WTC11 (cell line): ENCODE data around the gene CXCL14. TPM values are rescaled to one million over a fixed set of nuclear protein-coding genes. Genes with fewer than 3 reads are reported as not detected.

Source experiments
- ATAC-seq: fragments of 200-7000 bp; cut with Tn5 transposase; 2 replicates; pipeline ENCODE4 v1.10.0; 2021; ENCODE audit warnings: mild to moderate bottlenecking, moderate library complexity
- CTCF ChIA-PET: fragments of 300-600 bp; sonication (Branson Sonifier 250); formaldehyde crosslinking; loops from one replicate; lab custom pipeline; 2021; ENCODE audit warnings: antibody characterized with exemption; lab: Charles Lee
- POLR2A ChIA-PET: fragments of 350-600 bp; sonication (Branson Sonifier 250); formaldehyde crosslinking; loops from one replicate; lab custom pipeline; 2021; ENCODE audit warnings: antibody characterized with exemption; lab: Charles Lee
- DNase-seq: peaks from one replicate; pipeline ENCODE4 v3.0.0; 2021; ENCODE audit warnings: low spot score
- H3K27ac Mint-ChIP-seq: 2 replicates; pipeline ENCODE4 v1.8.0; 2021; ENCODE audit warnings: mixed read lengths
- H3K27me3 Mint-ChIP-seq: 2 replicates; pipeline ENCODE4 v1.8.0; 2021; ENCODE audit warnings: low read depth, mild to moderate bottlenecking, moderate library complexity, mixed read lengths
- H3K36me3 Mint-ChIP-seq: 2 replicates; pipeline ENCODE4 v1.8.0; 2021; ENCODE audit warnings: mixed read lengths
- H3K4me1 Mint-ChIP-seq: 2 replicates; pipeline ENCODE4 v1.8.0; 2022; ENCODE audit warnings: mixed read lengths
- H3K4me3 Mint-ChIP-seq: 2 replicates; pipeline ENCODE4 v1.8.0; 2021; ENCODE audit warnings: mild to moderate bottlenecking, moderate library complexity, mixed read lengths
- H3K9me3 Mint-ChIP-seq: 2 replicates; pipeline ENCODE4 v1.8.0; 2021; ENCODE audit warnings: mixed read lengths
- CTCF ChIP-seq: fragments of 200-600 bp; IDR thresholded peaks from 2 replicates; pipeline ENCODE4 v1.8.0; 2022; ENCODE audit warnings: antibody characterized with exemption
- EMX1 ChIP-seq: fragments of 250-450 bp; sonication (Bioruptor Pico); IDR thresholded peaks from 2 replicates; pipeline ENCODE4 v1.8.0; 2021; ENCODE audit warnings: mild to moderate bottlenecking
- FOXP1 ChIP-seq: sonication (generic); formaldehyde crosslinking; IDR thresholded peaks from 2 replicates; pipeline ENCODE4 v1.8.0; 2022; ENCODE audit warnings: missing genetic modification reagents, mild to moderate bottlenecking, moderate library complexity, borderline replicate concordance
- FOXP4 ChIP-seq: sonication (generic); formaldehyde crosslinking; IDR thresholded peaks from 2 replicates; pipeline ENCODE4 v1.8.0; 2022; ENCODE audit warnings: mild to moderate bottlenecking, missing genetic modification reagents
- GTF2I ChIP-seq: fragments of 250-450 bp; sonication (Bioruptor Pico); conservative IDR thresholded peaks from 2 replicates; pipeline ENCODE4 v1.4.0; 2021; ENCODE audit warnings: mild to moderate bottlenecking
- HMGXB4 ChIP-seq: sonication (generic); formaldehyde crosslinking; IDR thresholded peaks from 2 replicates; pipeline ENCODE4 v1.8.1; 2023; ENCODE audit warnings: mild to moderate bottlenecking, moderate library complexity, missing genetic modification reagents
- KAT7 ChIP-seq: sonication (generic); formaldehyde crosslinking; IDR thresholded peaks from 2 replicates; pipeline ENCODE4 v1.8.1; 2023; ENCODE audit warnings: missing genetic modification reagents, mild to moderate bottlenecking, borderline replicate concordance
- MXD4 ChIP-seq: fragments of 250-450 bp; sonication (Bioruptor Pico); IDR thresholded peaks from 2 replicates; pipeline ENCODE4 v1.8.0; 2021; ENCODE audit warnings: mild to moderate bottlenecking, moderate library complexity, borderline replicate concordance
- PRDM15 ChIP-seq: sonication (generic); formaldehyde crosslinking; IDR thresholded peaks from 2 replicates; pipeline ENCODE4 v1.8.0; 2022; ENCODE audit warnings: missing genetic modification reagents
- RELA ChIP-seq: sonication (generic); formaldehyde crosslinking; IDR thresholded peaks from 2 replicates; pipeline ENCODE4 v1.8.1; 2022; ENCODE audit warnings: missing genetic modification reagents, mild to moderate bottlenecking, borderline replicate concordance
- SP1 ChIP-seq: sonication (generic); formaldehyde crosslinking; conservative IDR thresholded peaks from 2 replicates; pipeline ENCODE4 v1.8.1; 2022; ENCODE audit warnings: missing genetic modification reagents
- TEAD4 ChIP-seq: sonication (generic); formaldehyde crosslinking; IDR thresholded peaks from 2 replicates; pipeline ENCODE4 v1.8.0; 2022; ENCODE audit warnings: mild to moderate bottlenecking, missing genetic modification reagents
- ZNF121 ChIP-seq: sonication (generic); formaldehyde crosslinking; IDR thresholded peaks from 2 replicates; pipeline ENCODE4 v1.8.0; 2023; ENCODE audit warnings: missing genetic modification reagents
- ZNF317 ChIP-seq: sonication (generic); formaldehyde crosslinking; IDR thresholded peaks from 2 replicates; pipeline ENCODE4 v1.8.1; 2023; ENCODE audit warnings: low read depth, mild to moderate bottlenecking, moderate library complexity, missing genetic modification reagents, borderline replicate concordance
- ZNF396 ChIP-seq: fragments of 250-450 bp; sonication (Bioruptor Pico); IDR thresholded peaks from 2 replicates; pipeline ENCODE4 v1.8.0; 2021; ENCODE audit warnings: mild to moderate bottlenecking, moderate library complexity, borderline replicate concordance
- total RNA-seq: library from RNA; stranded (reverse); gene quantifications from 3 replicates; pipeline ENCODE4 v1.2.3, GENCODE V29; 2021

The CXCL14 gene
- total RNA-seq, 1 experiment from 2014 or later, result 0.87 TPM

- TF ChIP-seq HMGXB4 (CRISPR knock-in tag) (0 out of 2 replicates have a peak, but pooled peaks have one; percentile 39), RELA (no peak)
- TF ChIP-seq, all 79 proteins: peak for 2
Measured at GRCh38 chr5:135565725-135566421, 12.9 kb downstream of the CXCL14 start (continued).

- no peak for DNase-seq
- H3K9me3 Mint-ChIP-seq, result no peaks in the 10 kb centered on the region
- no peaks in the 10 kb centered on the region for H3K36me3 Mint-ChIP-seq
- no peak for ATAC-seq
- CTCF ChIA-PET, result interaction anchor here (1.1 to 13.7 kb wide), 33 partner anchors 10 to 517 kb away, joined by 3 to 324 read pairs (median 12); partner anchors contain the start of genes CXCL14, NEUROG1 and SLC25A48
- peaks cover 40% of the 10 kb centered on the region for H3K4me1 Mint-ChIP-seq
- TF ChIP-seq ZNF317 (CRISPR knock-in tag) (no peak), KAT7 (no peak), FOXP4 (CRISPR knock-in tag) (no peak), TEAD4 (CRISPR knock-in tag) (no peak), ZNF121 (no peak), FOXP1 (CRISPR knock-in tag) (no peak), CTCF (no peak), SP1 (no peak), GTF2I (CRISPR knock-in tag) (no peak), EMX1 (CRISPR knock-in tag) (no peak), PRDM15 (CRISPR knock-in tag) (no peak), MXD4 (CRISPR knock-in tag) (no peak), ZNF396 (no peak)
- TF ChIP-seq, all 79 proteins: peak for 0
- POLR2A ChIA-PET, result no interaction called here
- Mint-ChIP-seq H3K27me3 (peaks cover 17% of the 10 kb centered on the region), H3K27ac (no peak overlapping the region), H3K4me3 (peak overlapping the region; percentile 1; the same call in 1 of the 2 replicates)
Measured at GRCh38 chr5:135565266-135565665, 13.5 kb downstream of the CXCL14 start.
